Measurements from ENCODE around the gene MAN2B1.

The MAN2B1 gene

DNA sequence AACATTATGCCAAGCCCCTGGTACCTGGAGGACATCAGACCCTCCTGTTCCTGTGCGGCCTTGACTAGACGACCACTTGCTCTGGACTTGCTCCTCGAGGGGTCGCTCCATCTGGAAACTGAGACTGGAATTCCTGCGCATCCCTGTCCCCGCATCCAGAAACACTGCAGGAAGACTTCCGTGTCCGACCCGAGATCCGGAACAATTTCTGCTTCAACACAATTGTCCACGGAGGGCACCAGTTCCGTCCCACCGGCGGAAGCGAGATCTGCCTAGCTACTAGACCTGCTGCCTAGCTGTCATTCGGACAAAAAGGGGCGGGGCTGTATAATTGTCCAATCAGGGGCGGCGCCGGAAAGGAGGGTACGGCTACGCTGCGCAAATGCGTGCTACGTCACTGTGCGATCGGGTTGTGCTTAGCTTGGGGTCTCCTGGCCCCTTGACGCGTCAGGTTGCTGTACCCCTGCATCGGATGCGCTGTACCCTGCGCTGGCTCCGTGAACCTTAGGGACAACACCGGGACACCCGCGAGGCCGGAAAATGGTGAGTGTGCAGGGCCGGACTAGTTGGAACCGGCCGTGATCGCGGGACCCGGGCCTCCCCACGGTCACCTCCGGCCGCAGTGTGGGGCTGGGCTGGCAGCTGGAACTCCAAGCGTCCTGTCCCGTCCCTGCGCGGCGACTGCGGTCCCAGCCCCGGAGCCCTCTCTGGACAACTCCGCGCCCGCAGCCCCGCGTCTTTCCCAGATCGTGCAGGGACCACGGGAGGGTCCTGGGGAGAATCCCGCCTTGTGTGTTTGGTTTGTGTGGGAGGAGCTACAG is 55.8 kb downstream of the MAN2B1 start, which contains the start of the genes ZNF490 and ZNF791:
ZNF490 (minus strand) TSS at position 274 of the 821 bp plus-strand sequence; CDS start at position 141, 133 bp downstream.
ZNF791 (plus strand) TSS at position 381 of the 821 bp plus-strand sequence; CDS start at position 541, 160 bp downstream.
- DNase-seq: peak; percentile 99

DNA sequence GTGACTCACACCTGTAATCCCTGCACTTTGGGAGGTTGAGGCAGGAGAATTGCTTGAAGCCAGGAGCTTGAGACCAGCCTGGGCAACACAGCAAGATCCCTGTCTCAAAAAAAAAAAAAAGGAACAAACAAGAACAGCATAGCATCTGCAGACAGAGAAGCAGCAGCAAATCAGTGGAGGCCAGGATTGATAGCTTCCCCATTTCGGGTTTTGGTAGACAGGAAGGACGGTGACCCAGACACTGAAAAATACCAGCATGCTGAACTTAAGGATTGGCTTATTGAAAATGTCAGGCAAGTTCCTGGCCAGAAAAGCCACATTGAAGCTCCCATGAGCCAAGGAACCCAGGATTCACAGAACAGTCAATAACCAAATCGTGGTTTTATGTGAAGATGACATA is 58.9 kb downstream of the MAN2B1 start:
- no peak for DNase-seq

GRCh38 chr19:12606796-12607195 is 59.7 kb downstream of the MAN2B1 start:
- DNase-seq: no peak

- DNase-seq: no peak
Measured at GRCh38 chr19:12603714-12604113, 62.8 kb downstream of the MAN2B1 start.

GRCh38 chr19:12597594-12597993 is 68.9 kb downstream of the MAN2B1 start:
- DNase-seq: no peak

DNA sequence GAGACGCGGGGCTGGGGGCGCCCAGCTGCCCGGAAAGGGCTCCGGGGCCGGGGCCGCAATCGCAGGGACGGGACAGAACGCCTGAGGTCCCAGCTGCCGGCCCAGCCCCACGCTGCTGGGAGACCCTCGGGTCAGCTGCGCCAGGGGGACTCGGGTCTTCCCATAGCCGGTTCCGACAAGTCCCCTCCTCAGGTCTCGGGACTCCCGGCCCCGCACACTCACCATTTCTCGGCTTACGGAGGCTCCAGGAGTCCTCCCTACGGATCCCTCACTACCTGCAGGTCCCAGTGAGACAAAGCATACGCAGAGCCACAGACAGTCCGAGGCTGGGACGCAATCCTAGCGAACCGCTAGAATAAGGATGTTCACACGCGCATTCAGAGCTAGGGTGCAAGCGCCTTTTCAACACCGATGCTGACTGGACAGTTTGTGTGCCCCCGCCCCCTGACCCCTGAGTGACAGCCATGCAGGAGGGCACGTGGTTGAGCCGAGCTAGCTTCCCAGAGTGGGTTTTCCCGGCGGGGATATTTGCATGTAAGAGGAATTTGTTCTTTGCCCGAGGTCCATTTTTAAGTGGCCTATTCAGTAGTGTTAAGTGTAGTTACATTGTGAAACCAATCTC is 69.5 kb downstream of the MAN2B1 start:
- DNase-seq: no peak
